Lung (tissue), 12 donors: ENCODE data around the gene SERPINE3. TPM values are rescaled to one million over a fixed set of nuclear protein-coding genes. Genes with fewer than 3 reads are reported as not detected.

Source experiments
- ATAC-seq: fragments of 200-7000 bp; cut with Tn5 transposase; one replicate; pipeline ENCODE4 v1.9.1; 2020; ENCODE audit warnings: moderate number of reproducible peaks; ENCODE audit not compliant: insufficient read depth, low FRiP score
- DNase-seq, 3 donors: peaks; one replicate each; pipeline ENCODE4 v3.0.0-alpha.2; 2013 to 2017
- H3K27ac ChIP-seq, 2 donors: one replicate each; pipeline ENCODE4 v1.5.1; 2013; ENCODE audit warnings: mild to moderate bottlenecking in 2 of 2, moderate library complexity in 2 of 2, control low read depth in 1 of 2, inconsistent platforms in 1 of 2, low read depth in 1 of 2, low read length in 1 of 2
- H3K27me3 ChIP-seq, 3 donors: one replicate each; pipeline ENCODE4 v1.5.1; 2013; ENCODE audit warnings: low read length in 2 of 3; ENCODE audit not compliant: control insufficient read depth in 3 of 3, insufficient read depth in 3 of 3
- H3K36me3 ChIP-seq, 4 donors: one replicate each; pipeline ENCODE4 v1.5.1; 2013; ENCODE audit warnings: low read length in 4 of 4, mild to moderate bottlenecking in 1 of 4, moderate library complexity in 1 of 4; ENCODE audit not compliant: control insufficient read depth in 4 of 4, insufficient read depth in 4 of 4
- H3K4me1 ChIP-seq, 5 donors: one replicate each; pipeline ENCODE4 v1.5.1; 2013; ENCODE audit warnings: low read length in 5 of 5, mild to moderate bottlenecking in 2 of 5, moderate library complexity in 1 of 5; ENCODE audit not compliant: control insufficient read depth in 5 of 5, insufficient read depth in 5 of 5
- H3K4me3 ChIP-seq: one replicate; pipeline ENCODE4 v1.5.1; 2013; ENCODE audit warnings: mild to moderate bottlenecking, control low read depth, moderate library complexity
- H3K9ac ChIP-seq, 2 donors: one replicate each; pipeline ENCODE4 v1.5.1; 2013; ENCODE audit warnings: low read length in 2 of 2, control low read depth in 1 of 2; ENCODE audit not compliant: insufficient read depth in 1 of 2
- H3K9me3 ChIP-seq, 4 donors: one replicate each; pipeline ENCODE4 v1.5.1; 2013; ENCODE audit warnings: low read length in 3 of 4, mild to moderate bottlenecking in 1 of 4, moderate library complexity in 1 of 4; ENCODE audit not compliant: control insufficient read depth in 4 of 4, insufficient read depth in 3 of 4
- CTCF ChIP-seq: IDR thresholded peaks from 2 replicates; pipeline ENCODE4 v1.5.1; 2012; ENCODE audit warnings: mild to moderate bottlenecking; ENCODE audit errors: control extremely low read depth, extremely low read depth
- WGBS, 2 donors: extraction: QIAGEN DNeasy Blood & Tissue Kit; methylation state at CpG; one replicate each; pipeline ENCODE4 v1.1.7; 2013; 5-methylcytosine and 5-hydroxymethylcytosine counted together
- polyA plus RNA-seq, 2 donors: library from polyadenylated mRNA; stranded (reverse); fragments of 200-250 nt; gene quantifications; one replicate each; pipeline ENCODE4 v1.2.1, GENCODE V29; 2013
- total RNA-seq, 2 donors: library from RNA; depleted of rRNA in 1 of 2; stranded (reverse); fragments of >200 nt in 1 of 2; gene quantifications; one replicate each; pipeline ENCODE4 v1.2.1, GENCODE V29; 2014 to 2021
- donor health status: control.
- donor health status: control.
- donor health status: Bipolar disorder and iron deficiency.
- donor health status: healthy.
- donor health status: DM: yes; HTN: yes; CAD: no.

The SERPINE3 gene
- total and polyA plus RNA-seq, 4 donors, result not detected

DNA sequence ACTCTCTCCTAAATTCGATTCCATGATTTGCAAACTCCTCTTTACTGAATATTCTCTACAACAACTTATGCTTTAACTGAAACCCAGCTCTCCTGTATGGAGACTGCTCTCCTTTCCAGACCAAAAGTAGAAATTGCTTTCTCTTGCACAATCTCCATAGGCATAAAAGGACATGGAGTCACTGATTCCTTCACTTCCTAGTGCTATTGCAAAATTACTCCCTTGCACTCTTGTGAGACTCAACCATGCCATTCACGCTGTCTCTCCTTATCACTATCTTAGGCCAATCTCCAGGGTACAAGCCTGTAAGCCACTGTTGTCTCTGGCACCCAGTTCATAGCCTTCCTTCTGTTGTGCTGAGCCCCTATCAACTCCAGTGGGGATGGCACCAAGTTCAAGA is 30.6 kb downstream of the SERPINE3 start:
- DNase-seq, result no peak
- H3K27me3 ChIP-seq, result no peaks in the 10 kb centered on the region
- 61 to 74% methylated on average over 2 of the region's 2 CpGs for WGBS, 2 donors
- H3K27ac ChIP-seq, result no peak overlapping the region
- H3K9me3 ChIP-seq, result no peaks in the 10 kb centered on the region
- H3K36me3 ChIP-seq, result peaks cover 8 to 37% (median 18%) of the 10 kb centered on the region in 4 donors
- no peak overlapping the region for H3K4me3 ChIP-seq
- peak; percentile 58 for ATAC-seq
- no peaks in the 10 kb centered on the region for H3K4me1 ChIP-seq
- no peak overlapping the region for H3K9ac ChIP-seq
- no peak for TF ChIP-seq CTCF

GRCh38 chr13:51370811-51371210 is 31.3 kb downstream of the SERPINE3 start:
- 96 to 99% methylated on average over 2 of the region's 2 CpGs for WGBS, 2 donors
- DNase-seq (no peak), ATAC-seq (no peak)
- TF ChIP-seq CTCF, result no peak
- H3K27ac ChIP-seq, result no peak overlapping the region
- no peaks in the 10 kb centered on the region for H3K4me1 ChIP-seq
- no peaks in the 10 kb centered on the region for H3K27me3 ChIP-seq
- no peak overlapping the region for H3K9ac ChIP-seq
- H3K36me3 ChIP-seq, result peaks cover 10 to 38% (median 18%) of the 10 kb centered on the region in 4 donors
- no peaks in the 10 kb centered on the region for H3K9me3 ChIP-seq
- H3K4me3 ChIP-seq, result no peak overlapping the region

DNA sequence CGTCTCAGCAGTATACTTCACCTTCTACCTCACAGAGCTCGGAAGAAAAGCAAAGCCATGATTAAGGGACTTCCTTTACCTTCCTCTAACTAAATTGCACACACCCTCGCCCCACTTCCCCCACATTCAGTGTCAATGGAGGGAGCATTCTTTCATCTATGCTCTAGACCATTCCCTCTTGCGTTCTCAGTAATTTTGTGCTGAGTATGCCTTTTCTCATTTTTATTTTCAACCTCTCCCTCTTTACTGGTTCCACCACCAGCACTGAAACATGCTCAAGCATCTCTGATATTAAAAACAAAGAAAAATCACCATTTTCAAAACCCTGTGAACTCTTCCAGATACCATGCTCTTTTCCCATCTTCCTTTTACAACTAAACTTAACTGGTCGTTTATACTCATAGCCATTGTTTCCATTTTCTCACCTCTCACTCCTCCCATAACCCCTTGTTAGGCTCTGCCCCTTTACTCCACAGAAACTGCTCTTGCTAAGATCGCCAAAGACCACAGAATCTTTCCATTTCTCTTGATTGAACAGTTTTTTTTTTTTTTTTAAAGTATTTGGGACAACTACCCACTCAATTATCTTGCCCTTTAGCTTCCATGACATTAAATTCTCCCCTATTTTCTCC is 32.4 kb downstream of the SERPINE3 start:
- no peak overlapping the region for H3K4me3 ChIP-seq
- H3K27me3 ChIP-seq, result no peaks in the 10 kb centered on the region
- H3K4me1 ChIP-seq, result no peaks in the 10 kb centered on the region
- H3K9ac ChIP-seq, result no peak overlapping the region
- 69 to 90% methylated on average over 6 of the region's 6 CpGs for whole genome bisulfite sequencing, 2 donors
- H3K36me3 ChIP-seq, result peaks cover 10 to 44% (median 20%) of the 10 kb centered on the region in 4 donors
- no peak for TF ChIP-seq CTCF
- no peak overlapping the region for H3K27ac ChIP-seq
- no peak for DNase-seq
- ATAC-seq, result no peak
- no peaks in the 10 kb centered on the region for H3K9me3 ChIP-seq

DNA sequence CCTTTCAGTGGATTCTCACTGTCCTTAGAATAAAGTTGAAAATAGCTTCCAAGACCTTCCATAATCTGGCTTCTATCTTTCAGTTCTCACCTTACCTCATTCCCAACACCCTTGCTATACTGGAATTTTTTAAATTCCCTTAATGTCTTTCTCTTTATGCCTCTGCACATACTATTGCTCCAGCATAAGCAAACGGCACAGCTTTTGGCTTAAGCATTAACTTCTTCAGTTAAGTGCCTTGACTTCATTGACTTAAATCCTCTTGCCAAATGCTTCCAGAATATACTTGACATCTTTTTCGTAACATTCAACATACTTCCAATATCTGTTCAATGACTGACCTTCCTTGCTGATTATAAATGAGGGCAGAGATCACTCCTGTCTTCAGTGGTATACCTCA is 34.0 kb downstream of the SERPINE3 start:
- TF ChIP-seq CTCF, result no peak
- ATAC-seq (no peak), DNase-seq (peak in 1 of 3 donors; percentile 34)
- Histone ChIP-seq H3K9ac (no peak overlapping the region), H3K4me3 (no peak overlapping the region), H3K36me3 (peaks cover 10 to 42% (median 22%) of the 10 kb centered on the region in 4 donors), H3K4me1 (no peaks in the 10 kb centered on the region), H3K27ac (no peak overlapping the region), H3K9me3 (no peaks in the 10 kb centered on the region), H3K27me3 (no peaks in the 10 kb centered on the region)
- 69 to 87% methylated on average over 2 of the region's 2 CpGs for WGBS, 2 donors
